ENCODE measurements around the gene ZSWIM8.

DNA sequence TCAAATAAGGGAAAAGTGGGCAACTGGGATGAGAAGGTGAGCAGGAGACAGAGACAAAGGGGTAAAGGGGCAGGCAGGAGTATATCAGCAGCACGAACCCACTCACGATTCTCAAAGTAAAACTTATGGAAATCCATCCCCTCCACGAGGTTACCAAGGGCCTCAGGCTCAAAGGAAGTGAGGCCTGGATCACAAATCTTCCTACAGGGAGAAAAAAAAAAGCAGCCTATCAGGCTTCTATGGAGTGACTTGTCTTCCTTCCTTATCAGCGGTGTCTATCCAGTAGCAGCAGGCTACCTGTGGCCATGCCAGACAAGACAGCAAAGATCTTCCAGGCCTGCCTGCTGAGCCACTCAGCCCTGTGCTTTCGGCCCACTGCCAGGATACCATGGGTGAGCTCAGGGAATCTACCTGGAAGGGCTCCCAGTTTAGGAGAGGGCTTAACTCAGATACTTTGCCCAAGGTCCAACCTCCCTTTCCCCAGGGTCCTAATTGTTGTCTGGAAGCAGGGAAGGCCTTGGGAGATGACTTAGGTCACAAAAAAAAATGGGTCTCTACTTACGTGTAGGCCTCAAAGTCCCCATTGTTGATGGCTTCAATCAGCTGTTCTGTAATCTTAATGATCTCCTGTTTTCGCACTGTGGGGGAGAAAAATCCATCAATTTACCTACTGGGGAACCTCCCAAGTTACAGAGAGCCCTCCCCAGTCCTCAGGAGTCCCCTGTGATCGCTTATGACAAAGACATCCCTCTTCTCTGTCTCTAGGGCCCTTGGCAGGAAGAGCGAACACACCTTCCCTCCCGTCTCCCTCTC is 31.7 kb downstream of the ZSWIM8 start:
- no peak for TF ChIP-seq CTCF (optimal IDR thresholded peaks at IDR 0.05 in 1 of 3, IDR thresholded peaks at IDR 0.05 in 1 of 3, conservative IDR thresholded peaks at IDR 0.05 in 1 of 3; ENCODE audit: extremely low read depth in 1 of 3, insufficient read depth in 2 of 3, low read length in 3 of 3)
- no peak for TF ChIP-seq EZH2 (IDR thresholded peaks at IDR 0.05; ENCODE audit: low read length)
